SH-SY5Y (cell line): ENCODE results near the gene GPR148.

Experiments
- GATA2 ChIP-seq: IDR thresholded peaks from 2 replicates; pipeline ENCODE4 v1.6.1; 2011; ENCODE audit warnings: mild to moderate bottlenecking, low read depth, low read length
- GATA3 ChIP-seq: IDR thresholded peaks from 2 replicates; pipeline ENCODE4 v1.6.1; 2011; ENCODE audit warnings: low read depth, mild to moderate bottlenecking, low read length, moderate library complexity

GRCh38 chr2:130728007-130728454 is 839 bp upstream of the GPR148 start:
- TF ChIP-seq GATA2 (no peak), GATA3 (no peak)
